Uterus (tissue), 4 donors: ENCODE measurements around the gene CD72. TPM values are rescaled to one million over a fixed set of nuclear protein-coding genes. Genes with fewer than 3 reads are reported as not detected.

Experiments
- DNase-seq, 2 donors: peaks; one replicate each; pipeline ENCODE4 v3.0.0-alpha.2; 2019 to 2020
- H3K27ac ChIP-seq, 2 donors: fragments of 200-600 bp; sonication (generic); 1 replicate in 1 of 2; 2 replicates in 1 of 2; pipeline ENCODE4 v1.5.1; 2016 to 2018
- H3K27me3 ChIP-seq, 2 donors: fragments of 200-600 bp; sonication (generic); one replicate each; pipeline ENCODE4 v1.5.1; 2018 to 2019; ENCODE audit warnings: control low read depth in 1 of 2
- H3K36me3 ChIP-seq, 2 donors: fragments of 200-600 bp; sonication (generic); one replicate each; pipeline ENCODE4 v1.5.1; 2019; ENCODE audit warnings: control low read depth in 1 of 2
- H3K4me1 ChIP-seq, 2 donors: fragments of 200-600 bp; sonication (generic); one replicate each; pipeline ENCODE4 v1.5.1; 2018 to 2019; ENCODE audit warnings: control low read depth in 1 of 2
- H3K4me3 ChIP-seq, 2 donors: fragments of 200-600 bp; sonication (generic); 1 replicate in 1 of 2; 2 replicates in 1 of 2; pipeline ENCODE4 v1.5.1; 2018 to 2019; ENCODE audit warnings: mild to moderate bottlenecking in 1 of 2
- H3K9me3 ChIP-seq, 2 donors: fragments of 200-600 bp; sonication (generic); one replicate each; pipeline ENCODE4 v1.5.1; 2019; ENCODE audit warnings: control low read depth in 1 of 2
- CTCF ChIP-seq, 4 experiments: fragments of 200-600 bp in 2 of 4; fragments of 450-650 bp in 2 of 4; sonication (generic) in 2 of 4; IDR thresholded peaks; one replicate each; pipeline ENCODE4 v1.5.1; 2016 to 2019; ENCODE audit warnings: antibody characterized with exemption in 4 of 4, mild to moderate bottlenecking in 2 of 4, moderate library complexity in 1 of 4
- POLR2A ChIP-seq, 2 donors: fragments of 450-650 bp; IDR thresholded peaks; one replicate each; pipeline ENCODE4 v1.6.1; 2016; ENCODE audit warnings: antibody characterized with exemption in 2 of 2, mild to moderate bottlenecking in 1 of 2, moderate library complexity in 1 of 2
- intact Hi-C: fragments of 100-400 bp; cut with DNase I; formaldehyde crosslinking; loops from one replicate; pipeline ENCODE4 v1.15.1; 2023; ENCODE audit warnings: low total_unique reads
- total RNA-seq, 4 donors: library from RNA; depleted of rRNA in 3 of 4; stranded (reverse); fragments of >200 nt in 3 of 4; gene quantifications; one replicate each; pipeline versions ENCODE4 v1.1.0 to v1.2.4, GENCODE V29; 2014 to 2023
- donor health status: DM: yes; HTN: yes; CAD: no.

The CD72 gene
- total RNA-seq, 4 donors from 2014 or later, result 2.8 to 3.0 TPM; not detected in 2

GRCh38 chr9:35619800-35620158 lies 1.6 kb upstream of the CD72 start:
- Histone ChIP-seq H3K9me3 (no peaks in the 10 kb centered on the region), H3K4me1 (no peaks in the 10 kb centered on the region), H3K27ac (no peak overlapping the region), H3K36me3 (no peaks in the 10 kb centered on the region), H3K27me3 (no peaks in the 10 kb centered on the region), H3K4me3 (no peak overlapping the region)
- no peak for DNase-seq
- intact Hi-C loops, result no loop called here
- no peak for TF ChIP-seq POLR2A (IDR thresholded peaks at IDR 0.05)
- TF ChIP-seq CTCF (IDR thresholded peaks at IDR 0.05), result no peak

GRCh38 chr9:35618854-35619799 lies 914 bp upstream of the CD72 start:
- Histone ChIP-seq H3K9me3 (no peaks in the 10 kb centered on the region), H3K4me1 (no peaks in the 10 kb centered on the region), H3K27me3 (no peaks in the 10 kb centered on the region), H3K36me3 (no peaks in the 10 kb centered on the region), H3K4me3 (no peak overlapping the region), H3K27ac (no peak overlapping the region)
- no peak for DNase-seq
- TF ChIP-seq POLR2A (IDR thresholded peaks at IDR 0.05), result no peak
- TF ChIP-seq CTCF (IDR thresholded peaks at IDR 0.05), result no peak
- intact Hi-C loops, result no loop called here

GRCh38 chr9:35617548-35617947 lies 665 bp downstream of the CD72 start:
- intact Hi-C loops, result no loop called here
- Histone ChIP-seq H3K27me3 (no peaks in the 10 kb centered on the region), H3K4me3 (no peak overlapping the region), H3K27ac (no peak overlapping the region), H3K36me3 (no peaks in the 10 kb centered on the region), H3K9me3 (no peaks in the 10 kb centered on the region), H3K4me1 (no peaks in the 10 kb centered on the region)
- no peak for DNase-seq
- no peak for TF ChIP-seq CTCF (IDR thresholded peaks at IDR 0.05)

GRCh38 chr9:35616681-35617459 lies 1.3 kb downstream of the CD72 start:
- TF ChIP-seq POLR2A (IDR thresholded peaks at IDR 0.05) (no peak), CTCF (IDR thresholded peaks at IDR 0.05) (no peak)

More at GRCh38 chr9:35616681-35617459, 1.3 kb downstream of the CD72 start:
- Histone ChIP-seq H3K9me3 (no peaks in the 10 kb centered on the region), H3K27ac (no peak overlapping the region), H3K4me3 (peak overlapping the region; percentile 27 to 34), H3K4me1 (no peaks in the 10 kb centered on the region), H3K36me3 (no peaks in the 10 kb centered on the region), H3K27me3 (no peaks in the 10 kb centered on the region)
- DNase-seq, result peak; percentile 64 to 68
- intact Hi-C loops, result no loop called here
